HEK293 (cell line): ENCODE measurements around the gene RRAGB.

ENCODE experiments used
- CTCF ChIA-PET: fragments of 350-600 bp; formaldehyde crosslinking; extraction: SDS; loops from one replicate; lab custom pipeline; 2021; ENCODE audit warnings: antibody characterized with exemption; lab: Yijun Ruan, JAX
- POLR2A ChIA-PET: fragments of 300-600 bp; formaldehyde crosslinking; extraction: SDS; loops from one replicate; lab custom pipeline; 2020; ENCODE audit warnings: antibody characterized with exemption, inconsistent platforms; lab: Yijun Ruan, JAX
- H3K27ac ChIP-seq: fragments of 200-500 bp; sonication (Bioruptor generic); 2 replicates; pipeline ENCODE4 v1.5.1; 2014; ENCODE audit warnings: low read depth, low read length, control low read depth, inconsistent platforms; ENCODE audit errors: extremely low read depth
- H3K36me3 ChIP-seq, 2 experiments: fragments of 200-500 bp in 1 of 2; sonication (Bioruptor generic) in 1 of 2; 1 replicate in 1 of 2; 2 replicates in 1 of 2; pipeline ENCODE4 v1.5.1; 2014 to 2017; ENCODE audit warnings: inconsistent platforms in 2 of 2, low read length in 2 of 2; ENCODE audit not compliant: control insufficient read depth in 2 of 2, insufficient read depth in 1 of 2
- H3K4me1 ChIP-seq: fragments of 200-500 bp; sonication (Bioruptor generic); 2 replicates; pipeline ENCODE4 v1.5.1; 2014; ENCODE audit warnings: mild to moderate bottlenecking, low read length, inconsistent platforms; ENCODE audit not compliant: control insufficient read depth, insufficient read depth
- H3K4me3 ChIP-seq: 2 replicates; pipeline ENCODE4 v1.5.1; 2011; ENCODE audit warnings: low read depth, mild to moderate bottlenecking, control low read depth, low read length, moderate library complexity
- H3K9me3 ChIP-seq: fragments of 200-500 bp; sonication (Bioruptor generic); 2 replicates; pipeline ENCODE4 v1.5.1; 2014; ENCODE audit warnings: low read depth, low read length, inconsistent platforms; ENCODE audit not compliant: control insufficient read depth, insufficient read depth
- AEBP2 ChIP-seq: fragments of 450-650 bp; formaldehyde crosslinking; IDR thresholded peaks from 2 replicates; pipeline ENCODE4 v1.5.1; 2016; ENCODE audit warnings: missing biosample characterization, missing genetic modification characterization, borderline replicate concordance
- ATF2 ChIP-seq: fragments of 450-650 bp; formaldehyde crosslinking; IDR thresholded peaks from 2 replicates; pipeline ENCODE4 v1.5.1; 2016; ENCODE audit warnings: missing biosample characterization, missing genetic modification characterization, low read depth
- BCL11B ChIP-seq: fragments of 450-650 bp; formaldehyde crosslinking; IDR thresholded peaks from 2 replicates; pipeline ENCODE4 v1.5.1; 2016; ENCODE audit warnings: low read depth, missing biosample characterization, missing genetic modification characterization
- GFI1B ChIP-seq: fragments of 450-650 bp; formaldehyde crosslinking; IDR thresholded peaks from 2 replicates; pipeline ENCODE4 v1.5.1; 2016; ENCODE audit warnings: missing biosample characterization, missing genetic modification characterization
- KLF1 ChIP-seq: fragments of 450-650 bp; formaldehyde crosslinking; IDR thresholded peaks from 2 replicates; pipeline ENCODE4 v1.5.1; 2016; ENCODE audit warnings: missing biosample characterization, missing genetic modification characterization
- OVOL3 ChIP-seq: fragments of 450-650 bp; formaldehyde crosslinking; IDR thresholded peaks from 2 replicates; pipeline ENCODE4 v1.5.1; 2016; ENCODE audit warnings: missing biosample characterization, missing genetic modification characterization
- ZNF157 ChIP-seq: fragments of 450-650 bp; formaldehyde crosslinking; IDR thresholded peaks from 2 replicates; pipeline ENCODE4 v1.5.1; 2016; ENCODE audit warnings: missing biosample characterization, missing genetic modification characterization
- ZNF221 ChIP-seq: fragments of 450-650 bp; formaldehyde crosslinking; IDR thresholded peaks from 2 replicates; pipeline ENCODE4 v1.5.1; 2017; ENCODE audit warnings: missing biosample characterization, missing genetic modification characterization, borderline replicate concordance
- ZNF335 ChIP-seq: fragments of 450-650 bp; formaldehyde crosslinking; conservative IDR thresholded peaks from 2 replicates; pipeline ENCODE4 v1.5.1; 2016; ENCODE audit warnings: missing biosample characterization, missing genetic modification characterization
- ZNF354C ChIP-seq: fragments of 450-650 bp; formaldehyde crosslinking; IDR thresholded peaks from 2 replicates; pipeline ENCODE4 v1.5.1; 2016; ENCODE audit warnings: missing biosample characterization, missing genetic modification characterization, low read depth, borderline replicate concordance
- ZNF561 ChIP-seq: fragments of 450-650 bp; IDR thresholded peaks from 2 replicates; pipeline ENCODE4 v1.5.1; 2018; ENCODE audit warnings: missing biosample characterization, missing genetic modification characterization, borderline replicate concordance
- ZNF585B ChIP-seq: fragments of 450-650 bp; formaldehyde crosslinking; IDR thresholded peaks from 2 replicates; pipeline ENCODE4 v1.5.1; 2016; ENCODE audit warnings: missing biosample characterization, missing genetic modification characterization
- ZNF624 ChIP-seq: fragments of 450-650 bp; formaldehyde crosslinking; IDR thresholded peaks from 2 replicates; pipeline ENCODE4 v1.5.1; 2017; ENCODE audit warnings: missing biosample characterization, missing genetic modification characterization
- ZNF645 ChIP-seq: fragments of 450-650 bp; formaldehyde crosslinking; IDR thresholded peaks from 2 replicates; pipeline ENCODE4; 2016; ENCODE audit warnings: missing biosample characterization, missing genetic modification characterization
- TF ChIP-seq, protein P1 (sequence below): fragments of 450-650 bp; formaldehyde crosslinking; IDR thresholded peaks from 2 replicates; pipeline ENCODE4 v1.5.1; 2016; ENCODE audit warnings: missing biosample characterization, missing genetic modification characterization
- TF ChIP-seq, protein P2 (sequence below): fragments of 450-650 bp; formaldehyde crosslinking; IDR thresholded peaks from 2 replicates; pipeline ENCODE4 v1.5.1; 2017; ENCODE audit warnings: missing biosample characterization, missing genetic modification characterization
- TF ChIP-seq, protein P3 (sequence below): fragments of 450-650 bp; formaldehyde crosslinking; IDR thresholded peaks from 2 replicates; pipeline ENCODE4 v1.5.1; 2016; ENCODE audit warnings: missing biosample characterization, missing genetic modification characterization, borderline replicate concordance

Gene RRAGB

DNA sequence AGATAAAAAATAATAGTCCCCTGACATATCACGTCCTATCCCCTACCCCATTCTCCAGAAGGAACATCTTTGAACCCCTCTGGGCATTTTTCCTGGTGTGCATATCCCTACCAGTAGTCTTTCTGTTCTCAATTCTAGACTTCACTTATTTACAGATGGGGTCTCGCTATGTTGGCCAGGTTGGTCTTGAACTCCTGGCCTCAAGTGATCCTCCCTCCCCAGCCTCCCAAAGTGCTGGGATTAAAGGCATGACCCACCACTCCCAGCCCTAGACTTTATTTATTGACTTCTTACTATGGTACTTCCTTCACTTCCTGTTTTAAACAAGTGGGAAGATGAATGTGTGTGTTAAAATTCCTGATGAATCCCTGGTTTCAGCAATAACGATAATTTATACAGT, 612 bp upstream of the RRAGB start:
- no peak for TF ChIP-seq ZNF585B (tag by site-specific recombination)
- no peak for TF ChIP-seq OVOL3
- TF ChIP-seq ZNF221 = no peak
- no peak for TF ChIP-seq ZNF624 (tag by site-specific recombination)
- no peak for TF ChIP-seq KLF1 (tag by site-specific recombination)
- no peak for TF ChIP-seq GFI1B (tag by site-specific recombination)
- H3K4me1 ChIP-seq = no peaks in the 10 kb centered on the region
- ChIA-PET POLR2A (no interaction called here), CTCF (no interaction called here)
- H3K4me3 ChIP-seq = no peak overlapping the region
- peaks cover 0 to 18% of the 10 kb centered on the region in 2 experiments; a peak in 2 of 3 replicates for H3K36me3 ChIP-seq
- no peak overlapping the region for H3K27ac ChIP-seq
- H3K9me3 ChIP-seq = no peaks in the 10 kb centered on the region; the same call in 1 of the 2 replicates

DNA sequence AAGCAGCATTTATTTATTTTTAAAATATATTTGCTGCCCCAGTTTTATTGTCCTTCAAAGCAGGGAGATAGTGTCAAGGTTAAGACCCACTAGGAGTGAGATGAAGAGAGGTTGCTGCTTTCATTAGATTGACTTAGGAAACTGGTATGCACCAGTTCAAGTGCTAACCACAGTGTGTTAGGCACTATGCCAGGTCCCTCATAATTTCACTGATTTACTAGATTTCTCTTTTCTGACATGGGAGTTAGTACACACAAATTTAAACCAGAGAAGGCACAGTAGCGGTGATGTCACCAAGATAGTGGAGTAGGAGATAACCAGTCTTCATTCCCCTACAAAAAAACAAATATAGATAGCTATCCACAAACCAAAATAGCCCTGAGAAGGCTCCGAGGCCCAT, 14.3 kb downstream of the RRAGB start:
- peaks cover 3 to 41% of the 10 kb centered on the region in 2 experiments; a peak in 2 of 3 replicates for H3K36me3 ChIP-seq
- H3K27ac ChIP-seq = no peak overlapping the region
- H3K4me3 ChIP-seq = no peak overlapping the region
- H3K9me3 ChIP-seq = no peaks in the 10 kb centered on the region
- ChIA-PET POLR2A (no interaction called here), CTCF (no interaction called here)
- no peaks in the 10 kb centered on the region for H3K4me1 ChIP-seq
- TF ChIP-seq ZNF561 (tag by site-specific recombination) = no peak
- no peak for TF ChIP-seq ZNF624 (tag by site-specific recombination)
- TF ChIP-seq BCL11B (tag by site-specific recombination) = no peak
- no peak for TF ChIP-seq ZNF335 (tag by site-specific recombination)
- TF ChIP-seq, protein P1, sequence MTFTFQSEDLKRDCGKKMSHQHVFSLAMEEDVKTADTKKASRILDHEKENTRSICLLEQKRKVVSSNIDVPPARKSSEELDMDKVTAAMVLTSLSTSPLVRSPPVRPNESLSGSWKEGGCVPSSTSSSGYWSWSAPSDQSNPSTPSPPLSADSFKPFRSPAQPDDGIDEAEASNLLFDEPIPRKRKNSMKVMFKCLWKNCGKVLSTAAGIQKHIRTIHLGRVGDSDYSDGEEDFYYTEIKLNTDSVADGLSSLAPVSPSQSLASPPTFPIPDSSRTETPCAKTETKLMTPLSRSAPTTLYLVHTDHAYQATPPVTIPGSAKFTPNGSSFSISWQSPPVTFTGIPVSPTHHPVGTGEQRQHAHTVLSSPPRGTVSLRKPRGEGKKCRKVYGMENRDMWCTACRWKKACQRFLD (tag by site-specific recombination) = no peak
- no peak for TF ChIP-seq ZNF354C (tag by site-specific recombination)
- no peak for TF ChIP-seq ZNF157 (tag by site-specific recombination)
- TF ChIP-seq ZNF645 (tag by site-specific recombination) = no peak
- TF ChIP-seq, protein P2, sequence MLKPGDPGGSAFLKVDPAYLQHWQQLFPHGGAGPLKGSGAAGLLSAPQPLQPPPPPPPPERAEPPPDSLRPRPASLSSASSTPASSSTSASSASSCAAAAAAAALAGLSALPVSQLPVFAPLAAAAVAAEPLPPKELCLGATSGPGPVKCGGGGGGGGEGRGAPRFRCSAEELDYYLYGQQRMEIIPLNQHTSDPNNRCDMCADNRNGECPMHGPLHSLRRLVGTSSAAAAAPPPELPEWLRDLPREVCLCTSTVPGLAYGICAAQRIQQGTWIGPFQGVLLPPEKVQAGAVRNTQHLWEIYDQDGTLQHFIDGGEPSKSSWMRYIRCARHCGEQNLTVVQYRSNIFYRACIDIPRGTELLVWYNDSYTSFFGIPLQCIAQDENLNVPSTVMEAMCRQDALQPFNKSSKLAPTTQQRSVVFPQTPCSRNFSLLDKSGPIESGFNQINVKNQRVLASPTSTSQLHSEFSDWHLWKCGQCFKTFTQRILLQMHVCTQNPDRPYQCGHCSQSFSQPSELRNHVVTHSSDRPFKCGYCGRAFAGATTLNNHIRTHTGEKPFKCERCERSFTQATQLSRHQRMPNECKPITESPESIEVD (tag by site-specific recombination) = no peak
- TF ChIP-seq, protein P3, sequence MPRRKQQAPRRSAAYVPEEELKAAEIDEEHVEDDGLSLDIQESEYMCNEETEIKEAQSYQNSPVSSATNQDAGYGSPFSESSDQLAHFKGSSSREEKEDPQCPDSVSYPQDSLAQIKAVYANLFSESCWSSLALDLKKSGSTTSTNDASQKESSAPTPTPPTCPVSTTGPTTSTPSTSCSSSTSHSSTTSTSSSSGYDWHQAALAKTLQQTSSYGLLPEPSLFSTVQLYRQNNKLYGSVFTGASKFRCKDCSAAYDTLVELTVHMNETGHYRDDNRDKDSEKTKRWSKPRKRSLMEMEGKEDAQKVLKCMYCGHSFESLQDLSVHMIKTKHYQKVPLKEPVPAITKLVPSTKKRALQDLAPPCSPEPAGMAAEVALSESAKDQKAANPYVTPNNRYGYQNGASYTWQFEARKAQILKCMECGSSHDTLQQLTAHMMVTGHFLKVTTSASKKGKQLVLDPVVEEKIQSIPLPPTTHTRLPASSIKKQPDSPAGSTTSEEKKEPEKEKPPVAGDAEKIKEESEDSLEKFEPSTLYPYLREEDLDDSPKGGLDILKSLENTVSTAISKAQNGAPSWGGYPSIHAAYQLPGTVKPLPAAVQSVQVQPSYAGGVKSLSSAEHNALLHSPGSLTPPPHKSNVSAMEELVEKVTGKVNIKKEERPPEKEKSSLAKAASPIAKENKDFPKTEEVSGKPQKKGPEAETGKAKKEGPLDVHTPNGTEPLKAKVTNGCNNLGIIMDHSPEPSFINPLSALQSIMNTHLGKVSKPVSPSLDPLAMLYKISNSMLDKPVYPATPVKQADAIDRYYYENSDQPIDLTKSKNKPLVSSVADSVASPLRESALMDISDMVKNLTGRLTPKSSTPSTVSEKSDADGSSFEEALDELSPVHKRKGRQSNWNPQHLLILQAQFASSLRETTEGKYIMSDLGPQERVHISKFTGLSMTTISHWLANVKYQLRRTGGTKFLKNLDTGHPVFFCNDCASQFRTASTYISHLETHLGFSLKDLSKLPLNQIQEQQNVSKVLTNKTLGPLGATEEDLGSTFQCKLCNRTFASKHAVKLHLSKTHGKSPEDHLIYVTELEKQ = no peak
- no peak for TF ChIP-seq AEBP2
- no peak for TF ChIP-seq ATF2 (tag by site-specific recombination)
- TF ChIP-seq, all 188 proteins: peak for 0
